GM21717 (cell line): ENCODE data around the gene HSD17B11.
"Not testable (repeated sequence)": the region's sequence is repeated elsewhere in the genome, so short reads cannot be mapped to it uniquely, and the experiment has no call there.

ENCODE experiments used
- ATAC-seq: cut with Tn5 transposase; IDR thresholded peaks from one replicate; pipeline ENCODE4 v1.9.1; 2021; ENCODE audit warnings: mild to moderate bottlenecking, moderate library complexity; ENCODE audit not compliant: unreplicated experiment

The HSD17B11 gene

GRCh38 chr4:87406462-87406861 is 15.5 kb upstream of the HSD17B11 start:
- no peak for ATAC-seq

- ATAC-seq: no peak
Observed at GRCh38 chr4:87405211-87405820, 14.3 kb upstream of the HSD17B11 start.

GRCh38 chr4:87403732-87404131 is 12.7 kb upstream of the HSD17B11 start:
- not testable (repeated sequence) for ATAC-seq

- ATAC-seq: no peak
Observed at GRCh38 chr4:87399954-87400353, 9.0 kb upstream of the HSD17B11 start.

- no peak for ATAC-seq
Observed at GRCh38 chr4:87399148-87399547, 8.2 kb upstream of the HSD17B11 start.

- ATAC-seq: not testable (repeated sequence)
Observed at GRCh38 chr4:87395851-87396250, 4.9 kb upstream of the HSD17B11 start.

GRCh38 chr4:87395073-87395472 is 4.1 kb upstream of the HSD17B11 start:
- not testable (repeated sequence) for ATAC-seq

GRCh38 chr4:87392183-87392582 is 1.2 kb upstream of the HSD17B11 start:
- no peak for ATAC-seq

GRCh38 chr4:87391576-87392054 is 627 bp upstream of the HSD17B11 start:
- peak; percentile 11 for ATAC-seq

- peak; percentile 3 for ATAC-seq
Observed at GRCh38 chr4:87390551-87390890, 467 bp downstream of the HSD17B11 start.

GRCh38 chr4:87390055-87390454 is 933 bp downstream of the HSD17B11 start:
- ATAC-seq: not testable (repeated sequence)

- no peak for ATAC-seq
Observed at GRCh38 chr4:87388901-87389300, 2.1 kb downstream of the HSD17B11 start.

- ATAC-seq: no peak
Observed at GRCh38 chr4:87387237-87387636, 3.8 kb downstream of the HSD17B11 start.

GRCh38 chr4:87384466-87385132 is 6.4 kb downstream of the HSD17B11 start:
- not testable (repeated sequence) for ATAC-seq

- no peak for ATAC-seq
Observed at GRCh38 chr4:87382931-87383330, 8.1 kb downstream of the HSD17B11 start.

GRCh38 chr4:87382116-87382515 is 8.9 kb downstream of the HSD17B11 start:
- ATAC-seq: no peak

GRCh38 chr4:87377816-87378215 is 13.2 kb downstream of the HSD17B11 start:
- ATAC-seq: no peak

GRCh38 chr4:87375719-87376291 is 15.2 kb downstream of the HSD17B11 start:
- no peak for ATAC-seq

GRCh38 chr4:87370068-87370467 is 20.9 kb downstream of the HSD17B11 start:
- ATAC-seq: no peak

- ATAC-seq: no peak
Observed at GRCh38 chr4:87366521-87367162, 24.3 kb downstream of the HSD17B11 start.

- no peak for ATAC-seq
Observed at GRCh38 chr4:87365348-87365747, 25.6 kb downstream of the HSD17B11 start.

GRCh38 chr4:87363552-87363951 is 27.4 kb downstream of the HSD17B11 start:
- no peak for ATAC-seq
